ENCODE data around the gene VSTM2B.

DNA sequence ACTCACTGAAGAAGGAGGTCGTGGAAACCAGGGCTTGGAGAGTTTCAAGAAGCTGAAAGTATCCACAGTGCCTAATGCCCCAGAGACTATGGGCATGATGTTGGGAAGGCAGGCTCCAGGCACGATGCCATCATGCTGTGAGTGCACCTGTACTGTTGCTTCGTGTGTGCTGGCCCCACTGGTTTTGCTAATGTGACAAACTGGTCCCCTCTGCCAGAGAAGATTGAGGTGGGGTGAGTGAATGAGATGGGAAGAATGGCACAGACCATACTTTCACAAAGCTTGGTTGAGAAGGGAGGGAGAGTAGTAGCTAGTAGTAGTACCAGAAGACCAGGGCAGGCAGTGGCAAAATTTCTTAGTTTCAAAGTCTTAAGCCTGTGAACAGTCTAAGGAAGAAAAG lies 61.3 kb downstream of the VSTM2B start:
- TF ChIP-seq, protein P1, sequence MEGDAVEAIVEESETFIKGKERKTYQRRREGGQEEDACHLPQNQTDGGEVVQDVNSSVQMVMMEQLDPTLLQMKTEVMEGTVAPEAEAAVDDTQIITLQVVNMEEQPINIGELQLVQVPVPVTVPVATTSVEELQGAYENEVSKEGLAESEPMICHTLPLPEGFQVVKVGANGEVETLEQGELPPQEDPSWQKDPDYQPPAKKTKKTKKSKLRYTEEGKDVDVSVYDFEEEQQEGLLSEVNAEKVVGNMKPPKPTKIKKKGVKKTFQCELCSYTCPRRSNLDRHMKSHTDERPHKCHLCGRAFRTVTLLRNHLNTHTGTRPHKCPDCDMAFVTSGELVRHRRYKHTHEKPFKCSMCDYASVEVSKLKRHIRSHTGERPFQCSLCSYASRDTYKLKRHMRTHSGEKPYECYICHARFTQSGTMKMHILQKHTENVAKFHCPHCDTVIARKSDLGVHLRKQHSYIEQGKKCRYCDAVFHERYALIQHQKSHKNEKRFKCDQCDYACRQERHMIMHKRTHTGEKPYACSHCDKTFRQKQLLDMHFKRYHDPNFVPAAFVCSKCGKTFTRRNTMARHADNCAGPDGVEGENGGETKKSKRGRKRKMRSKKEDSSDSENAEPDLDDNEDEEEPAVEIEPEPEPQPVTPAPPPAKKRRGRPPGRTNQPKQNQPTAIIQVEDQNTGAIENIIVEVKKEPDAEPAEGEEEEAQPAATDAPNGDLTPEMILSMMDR (conservative IDR thresholded peaks at IDR 0.05; ENCODE audit: low read depth, low read length): no peak
- no peak for TF ChIP-seq EZH2 (IDR thresholded peaks at IDR 0.05; ENCODE audit: borderline replicate concordance, low read depth, low read length, poor library complexity, severe bottlenecking)
